GM12878 (cell line): ENCODE results near the gene KCND3. TPM values are rescaled to one million over a fixed set of nuclear protein-coding genes. Genes with fewer than 3 reads are reported as not detected.
"Not testable (repeated sequence)": the region's sequence is repeated elsewhere in the genome, so short reads cannot be mapped to it uniquely, and the experiment has no call there.

ENCODE experiments used
- ATAC-seq: fragments of 200-7000 bp; cut with Tn5 transposase; 3 replicates; pipeline ENCODE4 v1.9.1; 2020; ENCODE audit warnings: mild to moderate bottlenecking, moderate library complexity
- BruUV-seq: library from RNA; stranded (reverse); fragments of 400-500 nt; replicated peaks from 2 replicates; lab custom pipeline; 2021; lab: Mats Ljungman, UMichigan
- CTCF ChIA-PET: fragments of 300-600 bp; sonication (Branson Sonifier 250); formaldehyde crosslinking; extraction: SDS; loops from one replicate; lab custom pipeline; 2021; ENCODE audit warnings: inconsistent platforms; lab: Yijun Ruan, JAX
- POLR2A ChIA-PET: fragments of 350-600 bp; formaldehyde crosslinking; extraction: SDS; loops from one replicate; lab custom pipeline; 2021; ENCODE audit warnings: inconsistent platforms; lab: Charles Lee
- RAD21 ChIA-PET: fragments of 300-600 bp; sonication (Branson Sonifier 250); formaldehyde crosslinking; loops from one replicate; lab custom pipeline; 2023; ENCODE audit warnings: antibody characterized with exemption; ENCODE audit not compliant: unreplicated experiment; lab: Charles Lee
- SMC1A ChIA-PET: fragments of 300-600 bp; sonication (Branson Sonifier 250); formaldehyde crosslinking; loops from one replicate; lab custom pipeline; 2023; ENCODE audit not compliant: unreplicated experiment, uncharacterized antibody; lab: Charles Lee
- DNase-seq: peaks from one replicate; pipeline ENCODE4 v3.0.0-alpha.2; 2011; ENCODE audit warnings: low read depth, low spot score
- FAIRE-seq: peaks from 3 replicates; lab custom pipeline; 2011; peaks lifted over from hg19 to GRCh38; lab: Jason Lieb, UNC
- H2AFZ ChIP-seq: 2 replicates; pipeline ENCODE4 v1.6.0; 2011; ENCODE audit warnings: low read depth, low read length, control low read depth; ENCODE audit not compliant: control insufficient read depth
- H3K27ac ChIP-seq: 2 replicates; pipeline ENCODE4 v1.5.1; 2011; ENCODE audit warnings: control low read depth; ENCODE audit not compliant: control insufficient read depth, insufficient read depth
- H3K27me3 ChIP-seq, 2 experiments: replicated peaks in 1 of 2; 2 replicates each; pipeline versions ENCODE4 v1.6.0 to v1.6.1; 2011; ENCODE audit warnings: low read length in 1 of 2; ENCODE audit not compliant: control insufficient read depth in 2 of 2, insufficient read depth in 2 of 2
- H3K36me3 ChIP-seq, 2 experiments: 2 replicates each; pipeline ENCODE4 v1.5.1; 2011; ENCODE audit warnings: low read length in 1 of 2; ENCODE audit not compliant: control insufficient read depth in 2 of 2, insufficient read depth in 2 of 2
- H3K4me1 ChIP-seq: 2 replicates; pipeline ENCODE4 v1.6.1; 2011; ENCODE audit warnings: mild to moderate bottlenecking, low read length, moderate library complexity, mixed read lengths; ENCODE audit not compliant: control insufficient read depth, insufficient read depth
- H3K4me2 ChIP-seq: 2 replicates; pipeline ENCODE4 v1.6.0; 2011; ENCODE audit warnings: control low read depth; ENCODE audit not compliant: control insufficient read depth, insufficient read depth
- H3K4me3 ChIP-seq: fragments of 200-600 bp; sonication (generic); 2 replicates; pipeline ENCODE4 v1.5.1; 2016
- H3K79me2 ChIP-seq: 2 replicates; pipeline ENCODE4 v1.6.0; 2011; ENCODE audit warnings: low read length; ENCODE audit not compliant: control insufficient read depth, insufficient read depth
- H3K9ac ChIP-seq: 2 replicates; pipeline ENCODE4 v1.8.0; 2011; ENCODE audit warnings: low read length, control low read depth, mixed read lengths; ENCODE audit not compliant: control insufficient read depth, insufficient read depth
- H3K9me3 ChIP-seq: replicated peaks from 3 replicates; pipeline ENCODE4 v1.5.1; 2011; ENCODE audit warnings: mild to moderate bottlenecking, low read length; ENCODE audit not compliant: control insufficient read depth, insufficient read depth
- H4K20me1 ChIP-seq: 2 replicates; pipeline ENCODE4 v1.6.0; 2011; ENCODE audit not compliant: control insufficient read depth, insufficient read depth
- E2F8 ChIP-seq: fragments of 450-650 bp; IDR thresholded peaks from 2 replicates; pipeline ENCODE4 v1.6.1; 2018; ENCODE audit warnings: mild to moderate bottlenecking, low read depth, moderate library complexity; ENCODE audit not compliant: partially characterized antibody
- FOS ChIP-seq: IDR thresholded peaks from 3 replicates; pipeline ENCODE4 v1.6.1; 2011; ENCODE audit warnings: borderline replicate concordance; ENCODE audit not compliant: insufficient read length; ENCODE audit errors: extremely low read depth
- GABPA ChIP-seq: IDR thresholded peaks from 2 replicates; pipeline ENCODE4 v1.6.1; 2014; ENCODE audit warnings: antibody characterized with exemption, low read depth, mild to moderate bottlenecking, inconsistent platforms
- PAX5 ChIP-seq: IDR thresholded peaks from 2 replicates; pipeline ENCODE4 v1.6.1; 2011; ENCODE audit warnings: low read depth, low read length, borderline replicate concordance
- WGBS: methylation state at CpG from one replicate; pipeline ENCODE4 v1.1.6; 2016; ENCODE audit warnings: low lambda C conversion rate; ENCODE audit not compliant: insufficient replicate concordance, insufficient coverage; ENCODE audit errors: missing lambda C conversion rate; 5-methylcytosine and 5-hydroxymethylcytosine counted together
- in situ Hi-C: fragments of 300-500 bp; cut with MboI; formaldehyde crosslinking; loops from 9 replicates; pipeline ENCODE4 v1.14.3; 2018; ENCODE audit warnings: mixed read lengths
- intact Hi-C: fragments of 100-400 bp; cut with micrococcal nuclease; formaldehyde crosslinking; loops from one replicate; pipeline ENCODE4 v1.14.2; 2022; ENCODE audit not compliant: unreplicated experiment
- polyA plus RNA-seq, 11 experiments: library from polyadenylated mRNA; depleted of rRNA in 4 of 11; unstranded in 6 of 11; stranded (reverse) in 5 of 11; fragments of >200 nt; fragmentation: Nextera tagmentation in 4 of 11; fragmentation: Illumina TruSeq in 1 of 11; extraction: Ambion mirVana in 4 of 11; extraction: Trizol in 1 of 11; gene quantifications; 1 replicate in 1 of 11; 2 replicates in 10 of 11; pipeline versions ENCODE4 v1.2.1 to v1.2.3, GENCODE V29; 2011 to 2016; ENCODE audit warnings: inconsistent platforms in 2 of 11, missing spikeins in 2 of 11, low read depth in 1 of 11
- total RNA-seq, 4 experiments: library from RNA; depleted of rRNA in 3 of 4; stranded (reverse); fragments of >200 nt in 3 of 4; fragmentation: Illumina TruSeq in 1 of 4; extraction: Trizol in 1 of 4; gene quantifications; 2 replicates each; pipeline versions ENCODE4 v1.2.1 to v1.2.3, GENCODE V29; 2013 to 2021

The KCND3 gene
- total and polyA plus RNA-seq, 10 of the 15 experiments (the other 5 are each of a cell fraction or from before 2014, with no cell fraction given): 0.02 TPM; not detected in 9

GRCh38 chr1:111801071-111801850, 188.2 kb downstream of the KCND3 start (continued):
- TF ChIP-seq FOS: no peak
- TF ChIP-seq, all 136 proteins: peak for 0

- FAIRE-seq, intact Hi-C loops, H3K4me1 ChIP-seq, H3K27me3 ChIP-seq, POLR2A ChIA-PET, H3K36me3 ChIP-seq, H3K9ac ChIP-seq, H2AFZ ChIP-seq, H3K4me3 ChIP-seq, RAD21 ChIA-PET, DNase-seq, ATAC-seq, in situ Hi-C loops, H3K4me2 ChIP-seq, H3K79me2 ChIP-seq, H3K27ac ChIP-seq, SMC1A ChIA-PET, H3K9me3 ChIP-seq, BruUV-seq, H4K20me1 ChIP-seq: not testable (repeated sequence)
- CTCF ChIA-PET: interaction anchor here (0.6 kb wide), 1 partner anchor 434 kb away, joined by 3 read pairs; no protein-coding TSS in a partner anchor
- WGBS: 36% methylated on average over 8 of the region's 14 CpGs
Observed at GRCh38 chr1:111799722-111800121, 189.7 kb downstream of the KCND3 start.

GRCh38 chr1:111798580-111798979, 190.9 kb downstream of the KCND3 start:
- H3K9ac ChIP-seq: no peak overlapping the region
- no peak overlapping the region for H3K27ac ChIP-seq
- H3K4me3 ChIP-seq: no peak overlapping the region
- H3K4me1 ChIP-seq: no peaks in the 10 kb centered on the region
- TF ChIP-seq PAX5 (no peak), E2F8 (no peak), GABPA (no peak)
- BruUV-seq: no TSS peak
- intact Hi-C loops: no loop called here
- H3K27me3 ChIP-seq: peaks cover 0 to 6% of the 10 kb centered on the region in 2 experiments; a peak in 2 of 4 replicates
- ChIA-PET RAD21 (no interaction called here), SMC1A (no interaction called here), CTCF (interaction anchor here (0.6 kb wide), 1 partner anchor 438 kb away, joined by 4 read pairs; no protein-coding TSS in a partner anchor), POLR2A (no interaction called here)
- H2AFZ ChIP-seq: no peak overlapping the region
- no peaks in the 10 kb centered on the region for H4K20me1 ChIP-seq
- H3K36me3 ChIP-seq: no peaks in the 10 kb centered on the region
- ATAC-seq (no peak), FAIRE-seq (no peak), DNase-seq (no peak)
- 64% methylated on average over 2 of the region's 2 CpGs for whole genome bisulfite sequencing
- H3K79me2 ChIP-seq: no peaks in the 10 kb centered on the region
- in situ Hi-C loops: no loop called here
- no peak overlapping the region for H3K4me2 ChIP-seq
- no peaks in the 10 kb centered on the region for H3K9me3 ChIP-seq
